ENCODE data around the gene C14orf180. TPM values are rescaled to one million over a fixed set of nuclear protein-coding genes. Genes with fewer than 3 reads are reported as not detected.

Gene C14orf180
- total RNA-seq, 1 experiment from 2014 or later: not detected

DNA sequence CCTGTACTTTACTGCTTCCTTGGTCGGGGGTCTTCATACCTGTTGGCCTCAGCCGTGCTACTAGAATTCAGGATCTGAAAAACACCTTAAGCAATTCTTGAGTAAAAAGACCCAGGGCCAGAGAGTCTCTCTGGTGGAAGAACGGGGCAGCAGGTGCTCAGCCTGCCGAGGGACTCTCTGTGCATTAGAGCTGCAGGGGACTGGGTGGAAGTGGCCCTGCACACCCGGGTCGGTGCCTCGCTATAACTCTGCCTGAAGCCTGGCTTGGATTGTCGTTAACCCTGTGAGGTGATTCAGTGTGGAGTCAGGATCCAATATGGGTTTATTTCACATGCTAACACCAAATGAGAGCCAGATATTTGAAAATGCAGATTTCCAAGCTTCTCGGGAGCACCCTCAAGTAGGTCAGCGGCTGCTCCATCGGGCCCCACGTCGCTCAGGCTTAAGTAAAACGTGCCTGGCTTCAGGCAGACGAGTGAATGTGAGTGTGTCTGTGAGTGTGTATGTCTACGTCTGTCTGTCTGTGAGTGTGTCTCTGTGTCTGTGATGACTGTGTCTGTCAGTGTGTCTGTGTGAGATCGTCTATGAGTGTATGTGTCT, 35.1 kb upstream of the C14orf180 start:
- no peak overlapping the region for H3K4me3 Mint-ChIP-seq
- no peaks in the 10 kb centered on the region for H3K36me3 Mint-ChIP-seq
- no peaks in the 10 kb centered on the region for H3K9me3 Mint-ChIP-seq
- H3K27ac Mint-ChIP-seq: no peak overlapping the region
- ATAC-seq: no peak
- H3K27me3 Mint-ChIP-seq (ENCODE audit: low read depth): no peaks in the 10 kb centered on the region; the same call in 1 of the 2 replicates
- POLR2A ChIA-PET: no interaction called here
- DNase-seq (ENCODE audit: low spot score): no peak
- no peak for TF ChIP-seq ZMAT4 (CRISPR knock-in tag; IDR thresholded peaks at IDR 0.05)
- CTCF ChIA-PET: no interaction called here
- peaks cover 10% of the 10 kb centered on the region for H3K4me1 Mint-ChIP-seq

DNA sequence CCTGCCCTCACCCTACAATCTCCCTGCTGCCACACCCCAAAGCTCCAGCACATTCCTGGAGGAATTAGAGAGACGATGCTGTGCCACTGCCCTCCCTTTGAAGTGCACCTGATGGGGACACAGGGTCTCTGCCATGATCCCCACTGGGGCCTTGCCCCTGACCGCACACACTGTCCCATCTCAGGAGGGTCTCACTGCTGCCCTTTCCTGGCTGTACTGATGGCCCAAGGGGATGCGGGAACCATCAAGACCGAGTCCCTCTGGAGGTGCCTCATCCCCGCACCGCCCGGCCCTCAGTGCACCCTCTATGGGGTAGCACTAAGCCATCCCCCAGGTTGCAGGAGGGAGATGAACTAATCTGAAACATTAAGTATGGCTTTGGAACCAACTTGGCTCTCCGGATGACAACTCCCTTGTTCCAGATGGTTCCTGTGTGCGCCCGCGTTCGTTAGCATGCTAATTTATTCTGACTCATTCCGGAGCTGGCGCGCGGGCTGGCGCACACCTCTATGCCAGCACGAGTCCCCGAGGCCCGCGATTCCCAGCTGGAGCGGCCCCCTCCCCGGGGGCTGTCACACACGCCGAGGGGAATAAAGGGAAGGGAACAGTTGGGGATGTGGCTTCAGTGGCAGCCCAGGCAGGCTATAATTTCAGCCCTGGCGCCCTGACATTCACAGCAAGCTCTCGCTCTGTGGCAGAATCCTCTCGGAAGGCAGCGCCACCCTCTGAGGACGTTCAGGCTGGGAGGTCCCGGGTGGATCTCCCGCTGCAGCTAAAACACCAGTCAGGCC, 34.2 kb upstream of the C14orf180 start:
- no peak overlapping the region for H3K27ac Mint-ChIP-seq
- POLR2A ChIA-PET: no interaction called here
- H3K4me1 Mint-ChIP-seq: peaks cover 10% of the 10 kb centered on the region
- no peaks in the 10 kb centered on the region for H3K36me3 Mint-ChIP-seq
- H3K4me3 Mint-ChIP-seq: no peak overlapping the region
- peaks cover 5% of the 10 kb centered on the region; the same call in 1 of the 2 replicates for H3K9me3 Mint-ChIP-seq
- H3K27me3 Mint-ChIP-seq (ENCODE audit: low read depth): no peaks in the 10 kb centered on the region; the same call in 1 of the 2 replicates
- DNase-seq (ENCODE audit: low spot score): no peak
- CTCF ChIA-PET: interaction anchor here (1.6 to 2.9 kb wide), 2 partner anchors 19 to 468 kb away, joined by 6 to 14 read pairs; no protein-coding TSS in a partner anchor
- no peak for ATAC-seq
- TF ChIP-seq JUN (CRISPR knock-in tag; IDR thresholded peaks at IDR 0.05) (no peak), SMAD3 (CRISPR knock-in tag; IDR thresholded peaks at IDR 0.05; ENCODE audit: borderline replicate concordance) (no peak), JAZF1 (CRISPR knock-in tag; IDR thresholded peaks at IDR 0.05) (no peak), CBFB (CRISPR knock-in tag; IDR thresholded peaks at IDR 0.05; ENCODE audit: low read depth) (no peak), CREM (CRISPR knock-in tag; IDR thresholded peaks at IDR 0.05) (no peak), ZNF512 (CRISPR knock-in tag; IDR thresholded peaks at IDR 0.05; ENCODE audit: borderline replicate concordance) (no peak), IRF2 (CRISPR knock-in tag; IDR thresholded peaks at IDR 0.05; ENCODE audit: borderline replicate concordance, low read depth) (no peak), ZNF532 (CRISPR knock-in tag; IDR thresholded peaks at IDR 0.05; ENCODE audit: borderline replicate concordance) (no peak), ZNF317 (CRISPR knock-in tag; IDR thresholded peaks at IDR 0.05; ENCODE audit: borderline replicate concordance, low read depth) (no peak), NR1H2 (CRISPR knock-in tag; IDR thresholded peaks at IDR 0.05) (no peak), MLX (CRISPR knock-in tag; IDR thresholded peaks at IDR 0.05) (no peak), ARID4B (CRISPR knock-in tag; IDR thresholded peaks at IDR 0.05; ENCODE audit: borderline replicate concordance) (no peak), NR3C1 (CRISPR knock-in tag; conservative IDR thresholded peaks at IDR 0.05; ENCODE audit: low read depth) (no peak), ATF2 (CRISPR knock-in tag; IDR thresholded peaks at IDR 0.05; ENCODE audit: borderline replicate concordance, low read depth) (no peak), ATF3 (CRISPR knock-in tag; conservative IDR thresholded peaks at IDR 0.05) (no peak)
- TF ChIP-seq, protein P1, sequence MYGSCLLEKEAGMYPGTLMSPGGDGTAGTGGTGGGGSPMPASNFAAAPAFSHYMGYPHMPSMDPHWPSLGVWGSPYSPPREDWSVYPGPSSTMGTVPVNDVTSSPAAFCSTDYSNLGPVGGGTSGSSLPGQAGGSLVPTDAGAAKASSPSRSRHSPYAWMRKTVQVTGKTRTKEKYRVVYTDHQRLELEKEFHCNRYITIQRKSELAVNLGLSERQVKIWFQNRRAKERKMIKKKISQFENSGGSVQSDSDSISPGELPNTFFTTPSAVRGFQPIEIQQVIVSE (CRISPR knock-in tag; IDR thresholded peaks at IDR 0.05; ENCODE audit: borderline replicate concordance): no peak
